Esophagus squamous epithelium (tissue), 5 donors: Measurements from ENCODE around the gene BARX1. TPM values are rescaled to one million over a fixed set of nuclear protein-coding genes. Genes with fewer than 3 reads are reported as not detected.

Experiments
- DNase-seq: peaks from one replicate; lab custom pipeline; 2025; lab: John Stamatoyannopoulos, UW
- H3K27ac ChIP-seq, 4 donors: fragments of 200-600 bp; sonication (generic); one replicate each; pipeline ENCODE4 v1.5.1; 2016 to 2019; ENCODE audit warnings: mild to moderate bottlenecking in 1 of 4
- H3K27me3 ChIP-seq, 4 donors: fragments of 200-600 bp; sonication (generic); 1 replicate in 3 of 4; 2 replicates in 1 of 4; pipeline versions ENCODE4 v1.5.1 to v1.6.0; 2017 to 2021; ENCODE audit warnings: antibody characterized with exemption in 1 of 4
- H3K36me3 ChIP-seq, 3 donors: fragments of 200-600 bp; sonication (generic); one replicate each; pipeline ENCODE4 v1.5.1; 2016 to 2019
- H3K4me1 ChIP-seq, 3 donors: fragments of 200-600 bp; sonication (generic); one replicate each; pipeline ENCODE4 v1.5.1; 2017 to 2019
- H3K4me3 ChIP-seq, 4 donors: fragments of 200-600 bp; sonication (generic); 1 replicate in 3 of 4; 2 replicates in 1 of 4; pipeline ENCODE4 v1.5.1; 2016 to 2019; ENCODE audit warnings: mild to moderate bottlenecking in 2 of 4, moderate library complexity in 1 of 4
- H3K9me3 ChIP-seq, 3 donors: fragments of 200-600 bp; sonication (generic); one replicate each; pipeline ENCODE4 v1.5.1; 2016 to 2019
- CTCF ChIP-seq, 6 experiments: fragments of 450-650 bp in 4 of 6; fragments of 200-600 bp in 2 of 6; sonication (generic) in 2 of 6; IDR thresholded peaks; one replicate each; pipeline ENCODE4 v1.5.1; 2016 to 2019; ENCODE audit warnings: antibody characterized with exemption in 6 of 6, mild to moderate bottlenecking in 4 of 6, moderate library complexity in 4 of 6
- POLR2A ChIP-seq, 4 donors: fragments of 450-650 bp; IDR thresholded peaks; one replicate each; pipeline ENCODE4 v1.6.1; 2017; ENCODE audit warnings: antibody characterized with exemption in 4 of 4, mild to moderate bottlenecking in 4 of 4, moderate library complexity in 3 of 4
- WGBS, 2 donors: methylation state at CpG; one replicate each; pipeline ENCODE4 v1.1.5; 2018; 5-methylcytosine and 5-hydroxymethylcytosine counted together
- intact Hi-C: fragments of 100-400 bp; cut with DNase I; formaldehyde crosslinking; loops from one replicate; pipeline ENCODE4 v1.15.0; 2022
- total RNA-seq, 4 donors: library from RNA; depleted of rRNA; stranded (reverse); fragments of >200 nt; gene quantifications; one replicate each; pipeline ENCODE4 v1.1.0, GENCODE V29; 2016
- donor health status: DM: yes; HTN: yes; CAD: no.

BARX1 gene
- total RNA-seq, 4 donors from 2014 or later: not detected

GRCh38 chr9:93949073-93949693 is 6.0 kb downstream of the BARX1 start:
- peaks cover 16 to 71% (median 31%) of the 10 kb centered on the region in 3 donors for H3K4me1 ChIP-seq
- TF ChIP-seq CTCF (IDR thresholded peaks at IDR 0.05) (no peak), POLR2A (IDR thresholded peaks at IDR 0.05) (no peak)
- peaks cover 32 to 100% (median 77%) of the 10 kb centered on the region in 4 donors for H3K27me3 ChIP-seq
- no peak for DNase-seq
- intact Hi-C loops: no loop called here
- H3K36me3 ChIP-seq: no peaks in the 10 kb centered on the region
- peaks cover 0 to 8% (median 6%) of the 10 kb centered on the region in 3 donors for H3K9me3 ChIP-seq
- 0 to 13% methylated on average over 1 to 10 of the region's 32 CpGs for whole genome bisulfite sequencing, 2 donors
- no peak overlapping the region for H3K27ac ChIP-seq
- no peak overlapping the region for H3K4me3 ChIP-seq

- H3K9me3 ChIP-seq: peaks cover 0 to 8% (median 6%) of the 10 kb centered on the region in 3 donors
- intact Hi-C loops: no loop called here
- no peaks in the 10 kb centered on the region for H3K36me3 ChIP-seq
- 2 to 3% methylated on average over 9 to 13 of the region's 40 CpGs for WGBS, 2 donors
- peaks cover 16 to 65% (median 31%) of the 10 kb centered on the region in 3 donors for H3K4me1 ChIP-seq
- TF ChIP-seq CTCF (IDR thresholded peaks at IDR 0.05) (no peak), POLR2A (IDR thresholded peaks at IDR 0.05) (no peak)
- no peak overlapping the region for H3K4me3 ChIP-seq
- DNase-seq: no peak
- H3K27ac ChIP-seq: no peak overlapping the region
- H3K27me3 ChIP-seq: peaks cover 28 to 100% (median 71%) of the 10 kb centered on the region in 4 donors
These were observed 6.6 kb downstream of the BARX1 start for GRCh38 chr9:93948441-93949072.

GRCh38 chr9:93947409-93948070 is 7.6 kb downstream of the BARX1 start:
- WGBS, 2 donors: 23 to 26% methylated on average over 3 to 7 of the region's 13 CpGs
- no peaks in the 10 kb centered on the region for H3K36me3 ChIP-seq
- H3K9me3 ChIP-seq: peaks cover 0 to 8% (median 6%) of the 10 kb centered on the region in 3 donors
- TF ChIP-seq POLR2A (IDR thresholded peaks at IDR 0.05): no peak
- TF ChIP-seq CTCF (IDR thresholded peaks at IDR 0.05): no peak
- H3K27me3 ChIP-seq: peaks cover 23 to 100% (median 61%) of the 10 kb centered on the region in 4 donors
- no peak for DNase-seq
- intact Hi-C loops: no loop called here
- H3K4me3 ChIP-seq: no peak overlapping the region
- H3K4me1 ChIP-seq: peaks cover 11 to 55% (median 21%) of the 10 kb centered on the region in 3 donors
- no peak overlapping the region for H3K27ac ChIP-seq

GRCh38 chr9:93946338-93946712 is 8.8 kb downstream of the BARX1 start:
- H3K9me3 ChIP-seq: peaks cover 0 to 8% (median 6%) of the 10 kb centered on the region in 3 donors
- TF ChIP-seq POLR2A (IDR thresholded peaks at IDR 0.05): no peak
- no peak for TF ChIP-seq CTCF (IDR thresholded peaks at IDR 0.05)
- H3K27me3 ChIP-seq: peaks cover 15 to 100% (median 49%) of the 10 kb centered on the region in 4 donors
- 7 to 8% methylated on average over 5 of the region's 5 CpGs for WGBS, 2 donors
- H3K36me3 ChIP-seq: no peaks in the 10 kb centered on the region
- intact Hi-C loops: no loop called here
- no peak for DNase-seq
- peaks cover 0 to 43% (median 11%) of the 10 kb centered on the region in 3 donors for H3K4me1 ChIP-seq
- H3K27ac ChIP-seq: no peak overlapping the region
- peak overlapping the region in 1 of 4 donors; percentile 47 for H3K4me3 ChIP-seq
